Progenitor cell of endocrine pancreas (in vitro differentiated cells): Measurements from ENCODE around the gene NBPF26. TPM values are rescaled to one million over a fixed set of nuclear protein-coding genes. Genes with fewer than 3 reads are reported as not detected.
"Not testable (repeated sequence)": the region's sequence is repeated elsewhere in the genome, so short reads cannot be mapped to it uniquely, and the experiment has no call there.

Experiments used
- DNase-seq: peaks from one replicate; pipeline ENCODE4 v3.0.0; 2021; ENCODE audit warnings: low spot score; ENCODE audit not compliant: unreplicated experiment
- H3K27ac Mint-ChIP-seq: 2 replicates; pipeline ENCODE4 v1.8.0; 2021; ENCODE audit warnings: mild to moderate bottlenecking, moderate library complexity, mixed read lengths
- H3K27me3 Mint-ChIP-seq: 2 replicates; pipeline ENCODE4 v1.8.0; 2021; ENCODE audit warnings: mixed read lengths
- H3K36me3 Mint-ChIP-seq: 2 replicates; pipeline ENCODE4 v1.8.0; 2022; ENCODE audit warnings: mixed read lengths; ENCODE audit not compliant: insufficient read depth
- H3K4me1 Mint-ChIP-seq: 2 replicates; pipeline ENCODE4 v1.8.0; 2021; ENCODE audit warnings: low read depth, mixed read lengths
- H3K4me3 Mint-ChIP-seq: 2 replicates; pipeline ENCODE4 v1.8.0; 2021; ENCODE audit warnings: low read depth, mild to moderate bottlenecking, moderate library complexity, mixed read lengths
- H3K9me3 Mint-ChIP-seq: 2 replicates; pipeline ENCODE4 v1.8.0; 2021; ENCODE audit warnings: low read depth, mixed read lengths
- long read RNA-seq: library from polyadenylated mRNA; unstranded; transcript quantifications from one replicate; pipeline ENCODE4 v2.0.0, GENCODE V29; 2020
- total RNA-seq: library from RNA; stranded (reverse); gene quantifications from 2 replicates; pipeline ENCODE4 v1.2.1, GENCODE V29; 2021

NBPF26 gene
- 34.4 and 36.6 TPM in 2 replicates for total RNA-seq
- long read RNA-seq, partial matches to known transcripts: 4 of 11 reads
- long read RNA-seq, other reads (novel, unspliced or antisense): 7 of 11 reads

DNA sequence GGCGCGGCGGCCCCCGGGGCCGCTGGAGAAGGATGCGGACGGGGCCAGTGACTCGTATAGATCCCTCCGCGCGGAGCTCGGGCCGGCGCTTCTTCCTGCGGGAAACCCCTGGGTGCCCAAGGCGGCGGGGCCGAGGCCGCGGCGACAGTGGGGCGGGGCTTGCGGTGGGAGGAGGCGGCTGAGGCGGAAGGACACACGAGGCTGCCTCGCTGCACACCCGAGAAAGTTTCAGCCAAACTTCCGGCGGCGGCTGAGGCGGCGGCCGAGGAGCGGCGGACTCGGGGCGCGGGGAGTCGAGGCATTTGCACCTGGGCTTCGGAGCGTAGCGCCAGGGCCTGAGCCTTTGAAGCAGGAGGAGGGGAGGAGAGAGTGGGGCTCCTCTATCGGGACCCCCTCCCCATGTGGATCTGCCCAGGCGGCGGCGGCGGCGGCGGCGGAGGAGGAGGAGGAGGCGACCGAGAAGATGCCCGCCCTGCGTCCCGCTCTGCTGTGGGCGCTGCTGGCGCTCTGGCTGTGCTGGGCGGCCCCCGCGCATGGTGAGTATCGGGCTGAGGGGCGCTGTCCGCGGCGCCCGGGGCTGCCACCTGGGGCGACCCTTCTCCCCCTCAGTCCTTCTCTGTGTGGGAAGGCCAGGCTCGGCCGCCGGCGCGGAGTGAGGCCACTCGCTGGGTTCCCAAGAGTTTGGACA is at the start of gene NBPF26:
Gene NBPF26, plus strand, starts transcription at position 231 of the 688 bp plus-strand sequence.
- DNase-seq: peak; percentile 74
- not testable (repeated sequence) for H3K27ac Mint-ChIP-seq, H3K9me3 Mint-ChIP-seq, H3K27me3 Mint-ChIP-seq, H3K36me3 Mint-ChIP-seq, H3K4me1 Mint-ChIP-seq
- H3K4me3 Mint-ChIP-seq: peak within 1 kb of the TSS; percentile 73

DNA sequence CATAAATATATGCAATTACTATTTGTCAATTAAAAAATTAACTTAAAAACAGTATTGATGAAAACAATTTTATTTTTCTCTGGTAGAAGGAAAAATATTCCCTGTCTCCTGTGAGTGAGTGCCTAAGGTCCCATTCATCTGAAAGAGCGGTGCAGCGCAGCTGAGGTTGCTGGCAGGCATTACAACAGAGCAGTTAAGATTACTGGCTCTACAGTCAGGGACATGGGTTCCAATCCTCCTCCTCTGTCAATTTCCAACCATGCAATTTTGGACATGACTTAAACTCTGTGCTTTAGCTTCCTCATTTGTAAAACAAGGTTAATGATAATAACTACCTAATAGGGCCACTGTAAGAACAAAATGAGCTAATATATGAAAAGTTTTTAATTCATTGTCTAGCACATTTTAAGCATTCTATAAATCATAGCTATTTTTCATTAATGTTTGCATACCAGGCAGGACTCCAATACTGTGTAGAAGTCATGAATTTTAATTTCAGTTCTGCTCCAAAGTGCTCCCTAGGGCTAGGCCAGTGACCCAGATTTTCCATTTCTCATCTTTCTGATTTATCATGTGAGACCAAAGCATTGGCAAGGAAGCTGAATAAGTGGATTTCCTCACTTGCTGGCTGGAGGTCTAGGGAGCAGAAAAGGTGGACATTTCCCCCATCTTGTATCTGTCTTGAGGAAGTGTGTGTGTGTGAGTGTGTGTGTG is 43.5 kb upstream of the NBPF26 start:
- not testable (repeated sequence) for H3K4me3 Mint-ChIP-seq, H3K36me3 Mint-ChIP-seq, H3K27ac Mint-ChIP-seq, H3K27me3 Mint-ChIP-seq, H3K9me3 Mint-ChIP-seq, H3K4me1 Mint-ChIP-seq, DNase-seq

DNA sequence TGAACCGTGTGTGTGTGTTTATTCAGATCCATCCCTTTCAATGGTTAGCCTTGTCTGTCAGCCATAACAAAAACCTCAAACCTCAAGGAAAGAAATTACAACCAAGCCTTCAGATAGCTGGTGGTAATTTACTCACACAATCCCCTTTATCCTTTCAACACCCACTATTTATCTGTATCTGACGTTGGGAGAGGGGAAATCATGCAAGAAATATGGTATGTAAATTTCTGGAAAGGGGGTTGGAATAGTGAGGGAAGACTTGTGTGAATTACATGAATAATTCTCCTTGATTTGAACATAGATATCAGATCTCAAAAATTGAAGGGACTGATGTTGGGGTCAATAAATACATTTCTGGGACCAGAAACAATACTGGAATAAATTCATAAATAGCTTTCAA is 42.8 kb upstream of the NBPF26 start:
- not testable (repeated sequence) for H3K36me3 Mint-ChIP-seq, DNase-seq, H3K9me3 Mint-ChIP-seq, H3K4me3 Mint-ChIP-seq, H3K27ac Mint-ChIP-seq, H3K4me1 Mint-ChIP-seq, H3K27me3 Mint-ChIP-seq

DNA sequence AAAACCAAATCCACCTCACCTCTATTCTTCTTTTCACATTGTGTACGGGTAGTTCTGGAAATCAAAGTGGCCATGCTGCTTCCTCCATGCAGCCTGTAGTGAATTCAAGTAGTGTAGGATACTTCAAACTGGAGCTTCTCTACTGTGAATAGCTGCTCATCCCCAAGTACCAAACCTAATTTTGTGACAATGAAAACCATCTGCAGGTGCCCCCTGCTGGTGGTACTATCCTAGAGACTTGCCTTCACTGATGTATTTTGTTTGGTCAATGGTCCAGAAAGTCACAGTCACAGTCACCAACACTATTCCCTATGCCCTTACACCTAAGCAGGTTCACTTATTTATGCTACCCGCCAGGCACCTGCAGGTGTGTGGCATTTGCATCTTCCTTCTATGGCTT is 39.3 kb upstream of the NBPF26 start:
- not testable (repeated sequence) for H3K9me3 Mint-ChIP-seq, H3K4me1 Mint-ChIP-seq, DNase-seq, H3K27ac Mint-ChIP-seq, H3K27me3 Mint-ChIP-seq, H3K4me3 Mint-ChIP-seq, H3K36me3 Mint-ChIP-seq

DNA sequence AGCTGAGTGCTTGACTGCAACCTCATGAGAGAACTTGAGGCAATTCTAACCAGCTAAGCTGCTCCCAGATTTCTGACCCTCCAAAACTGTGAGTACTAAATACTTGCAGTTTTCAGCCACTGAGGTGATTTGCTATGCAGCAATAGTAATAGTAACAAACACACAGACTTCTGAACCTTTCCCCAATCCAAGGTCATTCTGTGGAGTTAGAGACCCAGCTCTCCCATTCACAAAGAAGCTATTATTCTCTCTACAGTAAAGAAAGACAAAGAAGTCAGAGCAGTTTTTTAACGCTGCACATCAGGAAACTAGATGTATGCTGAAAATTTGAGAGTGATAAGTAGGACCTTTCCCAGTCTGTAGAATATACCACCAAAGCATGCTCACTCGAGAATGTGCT is 38.1 kb upstream of the NBPF26 start:
- not testable (repeated sequence) for H3K27ac Mint-ChIP-seq, H3K36me3 Mint-ChIP-seq, DNase-seq, H3K4me1 Mint-ChIP-seq, H3K4me3 Mint-ChIP-seq, H3K9me3 Mint-ChIP-seq, H3K27me3 Mint-ChIP-seq

GRCh38 chr1:120687250-120687649 is 36.5 kb upstream of the NBPF26 start:
- H3K36me3 Mint-ChIP-seq, H3K4me3 Mint-ChIP-seq, DNase-seq, H3K4me1 Mint-ChIP-seq, H3K27ac Mint-ChIP-seq, H3K27me3 Mint-ChIP-seq, H3K9me3 Mint-ChIP-seq: not testable (repeated sequence)

DNA sequence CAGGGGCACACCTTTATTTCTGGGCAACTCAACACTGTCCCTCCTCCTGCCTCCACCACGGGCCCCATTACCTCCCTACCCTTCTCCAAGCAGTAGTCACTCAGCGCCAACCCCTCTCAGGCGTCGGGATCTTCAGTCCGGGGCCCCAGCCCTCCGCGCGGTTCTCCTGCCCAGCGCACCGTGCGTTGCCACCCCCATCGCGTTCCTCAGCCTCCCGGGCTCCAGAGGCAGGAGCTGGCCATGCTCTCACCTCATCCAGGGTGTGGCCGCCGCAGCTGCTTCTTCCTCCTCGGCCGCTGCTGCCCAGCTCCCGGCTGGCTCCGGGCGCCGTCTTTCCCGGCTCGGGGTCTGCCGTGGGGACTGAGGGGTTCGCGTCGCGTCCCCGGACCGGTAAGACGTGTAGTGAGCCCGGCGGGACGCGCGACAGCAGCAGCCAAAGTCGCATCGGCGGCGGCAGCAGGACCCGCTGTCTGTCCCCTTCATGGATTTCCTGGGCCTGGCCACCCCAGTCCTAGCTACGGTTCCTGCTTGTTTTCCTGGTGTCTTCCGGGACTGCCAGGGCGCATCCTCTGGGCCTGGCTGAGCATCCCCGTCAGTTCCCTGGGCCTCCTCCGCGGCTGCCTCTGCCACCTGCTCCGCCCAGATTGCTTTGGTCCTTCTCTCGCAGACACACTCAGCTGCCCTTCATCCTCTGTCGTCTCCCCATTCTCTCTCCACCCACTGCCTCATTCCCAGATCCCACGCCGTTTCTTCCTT is 22.8 kb upstream of the NBPF26 start:
- H3K27ac Mint-ChIP-seq, H3K4me1 Mint-ChIP-seq, H3K36me3 Mint-ChIP-seq, H3K27me3 Mint-ChIP-seq, H3K4me3 Mint-ChIP-seq, DNase-seq, H3K9me3 Mint-ChIP-seq: not testable (repeated sequence)

DNA sequence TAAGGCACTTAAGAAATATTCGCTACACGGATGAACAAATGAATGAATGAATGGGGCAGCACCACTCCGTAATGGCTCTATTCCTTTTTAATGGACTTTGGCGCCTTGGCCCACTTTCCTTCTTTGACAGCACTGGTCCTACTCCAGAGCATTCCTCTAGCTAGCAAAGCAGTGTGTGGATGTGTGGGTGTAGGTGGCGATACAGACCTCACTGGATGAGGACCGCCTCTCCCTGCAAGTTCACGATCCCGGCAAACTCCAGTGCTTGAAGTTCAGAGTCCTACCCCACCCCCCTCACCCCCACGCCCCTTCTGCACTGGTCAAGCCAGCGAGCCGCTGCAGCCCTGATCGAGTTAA is 409 bp upstream of the NBPF26 start:
- not testable (repeated sequence) for H3K9me3 Mint-ChIP-seq, H3K36me3 Mint-ChIP-seq, DNase-seq, H3K27ac Mint-ChIP-seq, H3K4me1 Mint-ChIP-seq, H3K4me3 Mint-ChIP-seq, H3K27me3 Mint-ChIP-seq

DNA sequence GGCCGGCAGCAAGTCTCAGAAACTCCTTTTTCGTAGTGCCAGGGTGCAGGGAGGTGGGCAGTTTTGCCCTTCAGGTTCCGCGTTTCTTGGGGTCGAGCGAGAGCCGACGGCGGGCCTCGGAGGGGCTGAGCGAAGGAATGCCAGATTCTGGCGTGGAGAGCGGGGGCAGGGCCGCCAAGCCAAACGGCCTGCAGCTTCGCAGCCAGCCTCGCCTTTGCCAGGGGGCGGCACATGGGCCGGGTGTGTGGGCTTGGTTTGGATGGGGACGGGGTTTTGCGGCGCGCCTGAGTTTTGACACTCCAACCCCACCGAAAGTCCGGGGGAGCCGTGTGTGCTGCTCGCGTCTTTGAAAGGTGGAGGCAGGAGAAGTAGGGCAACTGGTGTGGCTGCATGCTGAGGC is 762 bp downstream of the NBPF26 start:
- H3K4me1 Mint-ChIP-seq, H3K27ac Mint-ChIP-seq, H3K9me3 Mint-ChIP-seq, H3K27me3 Mint-ChIP-seq, H3K36me3 Mint-ChIP-seq: not testable (repeated sequence)
- H3K4me3 Mint-ChIP-seq: peak overlapping the region; percentile 73
- peak; percentile 10 for DNase-seq

DNA sequence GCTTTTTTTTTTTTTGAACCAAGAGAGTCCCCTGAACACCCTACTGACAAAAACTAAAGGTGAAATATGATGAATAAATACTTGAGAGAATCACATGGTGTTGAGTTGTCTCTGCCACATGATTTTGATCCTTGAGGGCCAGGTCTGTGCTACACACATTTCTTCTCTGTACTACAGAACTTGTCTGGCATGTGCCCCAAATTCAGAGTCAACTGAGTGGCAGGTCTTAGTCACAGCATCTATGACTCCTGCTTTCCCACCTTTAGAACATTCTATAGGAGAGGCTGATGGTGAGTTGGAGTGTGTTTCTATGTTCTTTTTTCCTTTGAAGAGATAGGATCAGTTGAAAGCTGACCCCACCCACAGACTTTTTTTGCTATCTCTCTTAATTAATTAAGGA is 5.1 kb downstream of the NBPF26 start:
- not testable (repeated sequence) for H3K27ac Mint-ChIP-seq, H3K4me3 Mint-ChIP-seq, H3K9me3 Mint-ChIP-seq, DNase-seq, H3K27me3 Mint-ChIP-seq, H3K36me3 Mint-ChIP-seq, H3K4me1 Mint-ChIP-seq

DNA sequence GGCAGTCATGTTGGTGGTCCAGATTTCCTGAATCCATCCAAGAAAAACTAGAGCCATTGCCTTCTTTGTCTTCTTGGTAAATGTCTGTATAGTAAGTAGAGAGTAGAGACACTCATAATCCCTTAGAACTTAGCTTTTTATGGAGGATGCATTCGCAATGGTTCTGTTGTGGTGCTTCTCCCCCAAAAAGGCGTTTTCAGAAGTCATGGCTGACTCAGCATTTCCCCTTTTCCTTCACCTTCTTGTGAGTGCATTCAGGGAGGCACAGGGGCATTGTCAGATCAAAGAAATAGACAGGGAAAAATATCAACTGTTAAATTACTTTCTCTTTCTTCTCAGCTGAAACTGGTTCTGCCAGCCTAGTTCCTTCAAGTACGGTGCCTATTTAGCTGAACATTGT is 45.3 kb downstream of the NBPF26 start:
- DNase-seq, H3K4me3 Mint-ChIP-seq, H3K36me3 Mint-ChIP-seq, H3K27ac Mint-ChIP-seq, H3K27me3 Mint-ChIP-seq, H3K4me1 Mint-ChIP-seq, H3K9me3 Mint-ChIP-seq: not testable (repeated sequence)

GRCh38 chr1:120805452-120805851 is 81.7 kb downstream of the NBPF26 start:
- not testable (repeated sequence) for H3K36me3 Mint-ChIP-seq, H3K27ac Mint-ChIP-seq, H3K4me1 Mint-ChIP-seq, H3K27me3 Mint-ChIP-seq, H3K9me3 Mint-ChIP-seq, DNase-seq, H3K4me3 Mint-ChIP-seq
